HepG2 (cell line): Measurements from ENCODE around the gene AADACL4. TPM values are rescaled to one million over a fixed set of nuclear protein-coding genes. Genes with fewer than 3 reads are reported as not detected.

Experiments
- BCL3 ChIP-seq: sonication (generic); formaldehyde crosslinking; IDR thresholded peaks from 2 replicates; pipeline ENCODE4 v1.5.1; 2020; ENCODE audit warnings: mild to moderate bottlenecking, missing genetic modification reagents, moderate library complexity
- CBX1 ChIP-seq: IDR thresholded peaks from one replicate; pipeline ENCODE4 v1.6.1; 2016; ENCODE audit warnings: antibody characterized with exemption, low read depth
- FOXK2 ChIP-seq: fragments of 450-650 bp; IDR thresholded peaks from 2 replicates; pipeline ENCODE4 v1.6.1; 2016
- GFI1 ChIP-seq: sonication (generic); formaldehyde crosslinking; IDR thresholded peaks from 2 replicates; pipeline ENCODE4 v1.5.0; 2020; ENCODE audit warnings: missing genetic modification reagents, mild to moderate bottlenecking, borderline replicate concordance
- KLF13 ChIP-seq: sonication (generic); formaldehyde crosslinking; IDR thresholded peaks from 2 replicates; pipeline ENCODE4 v1.4.0; 2020; ENCODE audit warnings: mild to moderate bottlenecking, missing genetic modification reagents
- NFKB2 ChIP-seq: sonication (generic); formaldehyde crosslinking; IDR thresholded peaks from 2 replicates; pipeline ENCODE4 v1.4.0; 2020; ENCODE audit warnings: missing genetic modification reagents, borderline replicate concordance
- PHF20 ChIP-seq: sonication (generic); formaldehyde crosslinking; IDR thresholded peaks from 2 replicates; pipeline ENCODE4 v1.5.0; 2020; ENCODE audit warnings: mild to moderate bottlenecking, missing genetic modification reagents
- TBX3 ChIP-seq: fragments of 450-650 bp; IDR thresholded peaks from 2 replicates; pipeline ENCODE4 v1.6.1; 2017; ENCODE audit warnings: antibody characterized with exemption, mild to moderate bottlenecking, inconsistent platforms, borderline replicate concordance
- ZFP36L1 ChIP-seq: sonication (generic); formaldehyde crosslinking; IDR thresholded peaks from 2 replicates; pipeline ENCODE4 v1.8.0; 2022; ENCODE audit warnings: mild to moderate bottlenecking, missing genetic modification reagents, moderate library complexity
- ZMYM3 ChIP-seq: sonication (generic); formaldehyde crosslinking; IDR thresholded peaks from 2 replicates; pipeline ENCODE4 v1.5.1; 2020; ENCODE audit warnings: mild to moderate bottlenecking, missing genetic modification reagents
- ZNF235 ChIP-seq: sonication (generic); formaldehyde crosslinking; IDR thresholded peaks from 2 replicates; pipeline ENCODE4 v1.8.1; 2023; ENCODE audit warnings: mild to moderate bottlenecking, missing genetic modification reagents, borderline replicate concordance
- ZNF260 ChIP-seq: sonication (generic); formaldehyde crosslinking; IDR thresholded peaks from 2 replicates; pipeline ENCODE4 v1.4.0; 2020; ENCODE audit warnings: missing genetic modification reagents, low read depth, mild to moderate bottlenecking, borderline replicate concordance
- ZNF296 ChIP-seq: sonication (generic); formaldehyde crosslinking; conservative IDR thresholded peaks from 2 replicates; pipeline ENCODE4 v1.5.0; 2020; ENCODE audit warnings: mild to moderate bottlenecking, missing genetic modification reagents
- ZNF558 ChIP-seq: sonication (generic); formaldehyde crosslinking; IDR thresholded peaks from 2 replicates; pipeline ENCODE4 v1.9.0; 2022; ENCODE audit warnings: mild to moderate bottlenecking, missing genetic modification reagents, borderline replicate concordance
- ZNF562 ChIP-seq: sonication (generic); formaldehyde crosslinking; IDR thresholded peaks from 2 replicates; pipeline ENCODE4 v1.8.0; 2022; ENCODE audit warnings: missing genetic modification reagents, borderline replicate concordance
- ZNF577 ChIP-seq: sonication (generic); formaldehyde crosslinking; IDR thresholded peaks from 2 replicates; pipeline ENCODE4 v1.4.0; 2020; ENCODE audit warnings: mild to moderate bottlenecking, low read depth, missing genetic modification reagents, borderline replicate concordance
- ZNF607 ChIP-seq: sonication (generic); formaldehyde crosslinking; IDR thresholded peaks from 2 replicates; pipeline ENCODE4 v1.5.1; 2020; ENCODE audit warnings: missing genetic modification reagents, mild to moderate bottlenecking, borderline replicate concordance
- ZNF7 ChIP-seq: IDR thresholded peaks from 2 replicates; pipeline ENCODE4 v1.6.1; 2016; ENCODE audit warnings: missing biosample characterization, missing genetic modification reagents
- ZNF737 ChIP-seq: sonication (generic); formaldehyde crosslinking; IDR thresholded peaks from 2 replicates; pipeline ENCODE4 v1.5.0; 2020; ENCODE audit warnings: missing genetic modification reagents, mild to moderate bottlenecking, borderline replicate concordance
- ZNF775 ChIP-seq: sonication (generic); formaldehyde crosslinking; IDR thresholded peaks from 2 replicates; pipeline ENCODE4 v1.4.0; 2020; ENCODE audit warnings: missing genetic modification reagents, mild to moderate bottlenecking, moderate library complexity, borderline replicate concordance
- ZNF891 ChIP-seq: sonication (generic); formaldehyde crosslinking; IDR thresholded peaks from 2 replicates; pipeline ENCODE4 v1.5.0; 2020; ENCODE audit warnings: mild to moderate bottlenecking, missing genetic modification reagents
- polyA plus RNA-seq, 8 experiments: library from polyadenylated mRNA; depleted of rRNA in 3 of 8; stranded (reverse) in 7 of 8; unstranded in 1 of 8; fragments of >200 nt; fragmentation: Illumina TruSeq in 4 of 8; extraction: Trizol in 4 of 8; gene quantifications; 2 replicates each; pipeline versions ENCODE4 v1.2.1 to v1.2.3, GENCODE V29; 2011 to 2016; ENCODE audit warnings: low read depth in 4 of 8, missing spikeins in 1 of 8, mixed read lengths in 1 of 8; ENCODE audit not compliant: insufficient read depth in 1 of 8
- total RNA-seq, 5 experiments: library from RNA; depleted of rRNA; stranded (reverse); fragments of >200 nt; fragmentation: Illumina TruSeq; extraction: Trizol; gene quantifications; 2 replicates each; pipeline ENCODE4 v1.2.3, GENCODE V29; 2016; ENCODE audit warnings: low read depth in 1 of 5
- TF ChIP-seq, protein P1 (sequence below): sonication (generic); formaldehyde crosslinking; IDR thresholded peaks from 2 replicates; pipeline ENCODE4 v1.4.0; 2020; ENCODE audit warnings: mild to moderate bottlenecking, low read depth, missing genetic modification reagents
- TF ChIP-seq, protein P2 (sequence below): sonication (generic); formaldehyde crosslinking; IDR thresholded peaks from 2 replicates; pipeline ENCODE4 v1.8.0; 2022; ENCODE audit warnings: low read depth, missing genetic modification reagents
- TF ChIP-seq, protein P3 (sequence below): sonication (generic); formaldehyde crosslinking; IDR thresholded peaks from 2 replicates; pipeline ENCODE4 v1.5.0; 2020; ENCODE audit warnings: missing genetic modification reagents, mild to moderate bottlenecking, borderline replicate concordance

The AADACL4 gene
- total and polyA plus RNA-seq, 2 of the 13 experiments (the other 11 are each of a cell fraction or from before 2014, with no cell fraction given) = not detected

GRCh38 chr1:12614402-12615158 lies 29.3 kb upstream of the AADACL4 start (continued):
- TF ChIP-seq ZNF296 (CRISPR knock-in tag) (no peak), NFKB2 (CRISPR knock-in tag) (no peak), ZNF235 (CRISPR knock-in tag) (no peak), ZNF891 (no peak), KLF13 (CRISPR knock-in tag) (no peak), BCL3 (CRISPR knock-in tag) (no peak), ZNF260 (CRISPR knock-in tag) (no peak), ZNF775 (CRISPR knock-in tag) (no peak), CBX1 (no peak), ZNF562 (CRISPR knock-in tag) (no peak), ZNF737 (CRISPR knock-in tag) (no peak), ZMYM3 (CRISPR knock-in tag) (no peak), ZNF558 (CRISPR knock-in tag) (peak; percentile 34; the same call in 1 of the 2 replicates), GFI1 (CRISPR knock-in tag) (peak; percentile 61; the same call in 1 of the 2 replicates), ZNF577 (CRISPR knock-in tag) (no peak), TBX3 (peak; percentile 27; the same call in 1 of the 2 replicates), ZFP36L1 (CRISPR knock-in tag) (no peak; the same call in 1 of the 2 replicates), ZNF7 (no peak), ZNF607 (CRISPR knock-in tag) (0 out of 2 replicates have a peak, but pooled peaks have one; percentile 35), PHF20 (CRISPR knock-in tag) (no peak), FOXK2 (no peak)
- TF ChIP-seq, protein P1, sequence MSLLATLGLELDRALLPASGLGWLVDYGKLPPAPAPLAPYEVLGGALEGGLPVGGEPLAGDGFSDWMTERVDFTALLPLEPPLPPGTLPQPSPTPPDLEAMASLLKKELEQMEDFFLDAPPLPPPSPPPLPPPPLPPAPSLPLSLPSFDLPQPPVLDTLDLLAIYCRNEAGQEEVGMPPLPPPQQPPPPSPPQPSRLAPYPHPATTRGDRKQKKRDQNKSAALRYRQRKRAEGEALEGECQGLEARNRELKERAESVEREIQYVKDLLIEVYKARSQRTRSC (CRISPR knock-in tag) = no peak
- TF ChIP-seq, protein P2, sequence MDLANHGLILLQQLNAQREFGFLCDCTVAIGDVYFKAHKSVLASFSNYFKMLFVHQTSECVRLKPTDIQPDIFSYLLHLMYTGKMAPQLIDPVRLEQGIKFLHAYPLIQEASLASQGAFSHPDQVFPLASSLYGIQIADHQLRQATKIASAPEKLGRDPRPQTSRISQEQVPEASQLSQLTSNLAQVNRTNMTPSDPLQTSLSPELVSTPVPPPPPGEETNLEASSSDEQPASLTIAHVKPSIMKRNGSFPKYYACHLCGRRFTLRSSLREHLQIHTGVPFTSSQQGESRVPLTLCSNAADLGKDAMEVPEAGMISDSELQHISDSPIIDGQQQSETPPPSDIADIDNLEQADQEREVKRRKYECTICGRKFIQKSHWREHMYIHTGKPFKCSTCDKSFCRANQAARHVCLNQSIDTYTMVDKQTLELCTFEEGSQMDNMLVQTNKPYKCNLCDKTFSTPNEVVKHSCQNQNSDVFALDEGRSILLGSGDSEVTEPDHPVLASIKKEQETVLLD (CRISPR knock-in tag) = no peak
- TF ChIP-seq, protein P3, sequence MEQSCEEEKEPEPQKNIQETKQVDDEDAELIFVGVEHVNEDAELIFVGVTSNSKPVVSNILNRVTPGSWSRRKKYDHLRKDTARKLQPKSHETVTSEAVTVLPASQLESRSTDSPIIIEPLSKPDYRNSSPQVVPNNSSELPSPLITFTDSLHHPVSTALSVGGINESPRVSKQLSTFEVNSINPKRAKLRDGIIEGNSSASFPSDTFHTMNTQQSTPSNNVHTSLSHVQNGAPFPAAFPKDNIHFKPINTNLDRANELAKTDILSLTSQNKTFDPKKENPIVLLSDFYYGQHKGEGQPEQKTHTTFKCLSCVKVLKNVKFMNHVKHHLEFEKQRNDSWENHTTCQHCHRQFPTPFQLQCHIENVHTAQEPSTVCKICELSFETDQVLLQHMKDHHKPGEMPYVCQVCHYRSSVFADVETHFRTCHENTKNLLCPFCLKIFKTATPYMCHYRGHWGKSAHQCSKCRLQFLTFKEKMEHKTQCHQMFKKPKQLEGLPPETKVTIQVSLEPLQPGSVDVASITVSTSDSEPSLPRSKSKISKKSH (CRISPR knock-in tag) = no peak
